Gastroesophageal sphincter (tissue), 4 donors: Measurements from ENCODE around the gene PREX1. TPM values are rescaled to one million over a fixed set of nuclear protein-coding genes. Genes with fewer than 3 reads are reported as not detected.

Experiments used
- ATAC-seq: fragments of 150-250 bp; one replicate; pipeline ENCODE4 v1.9.1; 2016; ENCODE audit warnings: mild to moderate bottlenecking, moderate library complexity
- H3K27ac ChIP-seq, 4 donors: fragments of 200-600 bp; sonication (generic) in 3 of 4; 1 replicate in 3 of 4; 2 replicates in 1 of 4; pipeline ENCODE4 v1.5.1; 2016 to 2019
- H3K27me3 ChIP-seq: fragments of 200-600 bp; sonication (generic); one replicate; pipeline ENCODE4 v1.5.1; 2019
- H3K36me3 ChIP-seq, 2 donors: fragments of 200-600 bp; sonication (generic); one replicate each; pipeline ENCODE4 v1.5.1; 2019; ENCODE audit warnings: control low read depth in 1 of 2
- H3K4me1 ChIP-seq, 3 donors: fragments of 200-600 bp; sonication (generic); 1 replicate in 2 of 3; 2 replicates in 1 of 3; pipeline ENCODE4 v1.5.1; 2016 to 2019; ENCODE audit warnings: control low read depth in 2 of 3
- H3K4me3 ChIP-seq, 2 donors: fragments of 200-600 bp; sonication (generic); one replicate each; pipeline ENCODE4 v1.5.1; 2019; ENCODE audit warnings: mild to moderate bottlenecking in 1 of 2, moderate library complexity in 1 of 2
- H3K9me3 ChIP-seq, 3 donors: fragments of 200-600 bp; sonication (generic); one replicate each; pipeline ENCODE4 v1.5.1; 2017 to 2019; ENCODE audit warnings: control low read depth in 2 of 3
- CTCF ChIP-seq, 4 experiments: fragments of 200-600 bp in 2 of 4; fragments of 450-650 bp in 2 of 4; sonication (generic) in 1 of 4; IDR thresholded peaks; one replicate each; pipeline ENCODE4 v1.5.1; 2017 to 2019; ENCODE audit warnings: antibody characterized with exemption in 4 of 4, mild to moderate bottlenecking in 2 of 4, moderate library complexity in 2 of 4
- EP300 ChIP-seq: sonication (generic); formaldehyde crosslinking; IDR thresholded peaks from one replicate; pipeline ENCODE4 v1.6.1; 2017; ENCODE audit warnings: antibody characterized with exemption, mild to moderate bottlenecking
- POLR2A ChIP-seq, 2 donors: fragments of 450-650 bp; IDR thresholded peaks; one replicate each; pipeline ENCODE4 v1.6.1; 2017; ENCODE audit warnings: antibody characterized with exemption in 2 of 2, mild to moderate bottlenecking in 2 of 2, moderate library complexity in 1 of 2
- POLR2AphosphoS5 ChIP-seq: sonication (generic); formaldehyde crosslinking; IDR thresholded peaks from one replicate; pipeline ENCODE4 v1.6.1; 2017; ENCODE audit warnings: antibody characterized with exemption
- WGBS, 2 donors: methylation state at CpG; one replicate each; pipeline ENCODE4 v1.1.5; 2018; ENCODE audit warnings: low coverage in 1 of 2; 5-methylcytosine and 5-hydroxymethylcytosine counted together
- total RNA-seq, 4 donors: library from RNA; depleted of rRNA; stranded (reverse); fragments of >200 nt; gene quantifications; one replicate each; pipeline ENCODE4 v1.1.0, GENCODE V29; 2016

Gene PREX1
- total RNA-seq, 4 donors from 2014 or later: 16.3 to 35.7 (median 20.0) TPM

DNA sequence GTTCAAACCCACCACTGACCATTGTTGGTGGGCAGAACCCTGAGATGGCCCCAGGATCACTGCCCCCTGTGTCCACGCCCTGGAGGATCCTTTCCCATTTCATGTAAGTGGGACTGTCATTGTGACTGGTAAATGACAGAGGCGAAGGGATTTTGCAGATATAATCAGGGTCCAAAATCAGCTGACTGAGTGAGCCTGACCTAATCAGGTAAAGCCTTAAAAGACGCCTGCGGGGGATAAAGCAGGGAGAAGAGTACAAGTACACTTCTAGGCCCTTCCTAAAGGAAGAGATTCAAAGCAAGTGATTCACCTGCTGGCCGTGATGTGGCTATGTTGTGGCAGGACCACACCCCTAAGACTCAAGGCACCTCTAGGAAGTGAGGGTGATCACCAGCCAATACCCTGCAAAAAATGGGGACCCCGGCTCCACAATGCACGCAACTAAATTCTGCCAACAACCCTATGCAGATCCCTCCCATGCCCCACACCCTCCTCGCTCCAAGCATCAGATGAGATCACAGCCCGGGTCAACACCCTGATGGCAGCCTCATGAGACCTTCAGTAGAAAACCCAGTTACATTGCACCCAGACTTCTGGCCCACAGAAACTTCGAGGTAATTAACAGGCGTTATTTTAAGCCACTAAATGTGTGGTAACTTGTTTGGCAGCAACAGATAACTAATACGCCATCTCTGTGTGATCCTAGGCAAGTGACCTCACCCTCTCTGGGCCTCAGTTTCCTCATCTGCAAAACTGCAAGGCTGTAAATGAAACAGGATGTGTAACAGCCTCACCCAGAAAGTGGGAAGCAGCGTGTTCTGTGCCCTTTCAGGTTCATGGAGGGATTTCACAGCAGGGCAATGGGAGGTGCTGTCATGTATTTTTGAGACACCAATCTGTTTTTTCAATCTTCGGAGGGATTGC, 11.3 kb downstream of the PREX1 start:
- H3K27me3 ChIP-seq: peaks cover 11% of the 10 kb centered on the region
- H3K9me3 ChIP-seq: no peaks in the 10 kb centered on the region
- TF ChIP-seq POLR2A (IDR thresholded peaks at IDR 0.05) (no peak), EP300 (no peak), POLR2AphosphoS5 (no peak), CTCF (IDR thresholded peaks at IDR 0.05) (no peak)
- no peak for ATAC-seq
- no peak overlapping the region for H3K4me3 ChIP-seq
- H3K27ac ChIP-seq: no peak overlapping the region
- no peaks in the 10 kb centered on the region for H3K36me3 ChIP-seq
- H3K4me1 ChIP-seq: peaks cover 0 to 30% (median 0%) of the 10 kb centered on the region in 3 donors
- 84 to 98% methylated on average over 5 to 9 of the region's 14 CpGs for WGBS, 2 donors

- no peak for ATAC-seq
- 80 to 90% methylated on average over 1 to 2 of the region's 12 CpGs for WGBS, 2 donors
- peaks cover 0 to 21% (median 0%) of the 10 kb centered on the region in 3 donors for H3K4me1 ChIP-seq
- no peak overlapping the region for H3K4me3 ChIP-seq
- peaks cover 5% of the 10 kb centered on the region for H3K27me3 ChIP-seq
- TF ChIP-seq POLR2A (IDR thresholded peaks at IDR 0.05) (no peak), CTCF (IDR thresholded peaks at IDR 0.05) (no peak), POLR2AphosphoS5 (no peak), EP300 (no peak)
- no peaks in the 10 kb centered on the region for H3K36me3 ChIP-seq
- no peak overlapping the region for H3K27ac ChIP-seq
- no peaks in the 10 kb centered on the region for H3K9me3 ChIP-seq
Measured at GRCh38 chr20:48815537-48815936, 12.3 kb downstream of the PREX1 start.

DNA sequence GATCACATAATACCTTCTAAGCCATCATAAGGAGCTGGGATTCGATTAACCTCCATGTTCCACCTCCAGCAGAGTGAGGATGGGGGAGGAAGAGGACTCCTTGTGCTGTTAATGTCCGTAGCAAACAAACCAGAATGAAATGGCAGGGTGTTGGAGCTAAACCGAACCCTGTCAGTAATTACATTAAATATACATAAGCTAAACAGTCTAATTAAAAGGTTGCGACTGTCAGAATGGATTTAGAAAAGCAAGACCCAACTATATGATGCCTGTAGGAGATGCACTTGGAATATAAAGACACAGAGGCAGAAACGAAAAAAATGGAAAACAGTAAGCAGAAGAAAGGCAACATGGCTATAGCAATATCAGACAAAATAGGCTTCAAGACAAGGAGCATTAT, 13.2 kb downstream of the PREX1 start:
- Histone ChIP-seq H3K36me3 (no peaks in the 10 kb centered on the region), H3K27me3 (peaks cover 2% of the 10 kb centered on the region), H3K9me3 (no peaks in the 10 kb centered on the region), H3K4me3 (no peak overlapping the region), H3K4me1 (peaks cover 0 to 14% (median 0%) of the 10 kb centered on the region in 3 donors), H3K27ac (no peak overlapping the region)
- no peak for TF ChIP-seq POLR2A (IDR thresholded peaks at IDR 0.05)
- no peak for TF ChIP-seq POLR2AphosphoS5
- no peak for TF ChIP-seq CTCF (IDR thresholded peaks at IDR 0.05)
- no peak for TF ChIP-seq EP300
- no peak for ATAC-seq
- WGBS, 2 donors: 93 to 94% methylated on average over 4 to 5 of the region's 5 CpGs

- no peak for ATAC-seq
- no peak overlapping the region for H3K27ac ChIP-seq
- 41 to 100% methylated on average over 2 to 5 of the region's 5 CpGs for WGBS, 2 donors
- H3K4me1 ChIP-seq: peaks cover 0 to 14% (median 0%) of the 10 kb centered on the region in 3 donors
- no peak for TF ChIP-seq EP300
- no peak for TF ChIP-seq CTCF (IDR thresholded peaks at IDR 0.05)
- TF ChIP-seq POLR2AphosphoS5: no peak
- no peak for TF ChIP-seq POLR2A (IDR thresholded peaks at IDR 0.05)
- H3K36me3 ChIP-seq: no peaks in the 10 kb centered on the region
- no peak overlapping the region for H3K4me3 ChIP-seq
- no peaks in the 10 kb centered on the region for H3K9me3 ChIP-seq
- H3K27me3 ChIP-seq: no peaks in the 10 kb centered on the region
Measured at GRCh38 chr20:48813930-48814546, 13.8 kb downstream of the PREX1 start.

DNA sequence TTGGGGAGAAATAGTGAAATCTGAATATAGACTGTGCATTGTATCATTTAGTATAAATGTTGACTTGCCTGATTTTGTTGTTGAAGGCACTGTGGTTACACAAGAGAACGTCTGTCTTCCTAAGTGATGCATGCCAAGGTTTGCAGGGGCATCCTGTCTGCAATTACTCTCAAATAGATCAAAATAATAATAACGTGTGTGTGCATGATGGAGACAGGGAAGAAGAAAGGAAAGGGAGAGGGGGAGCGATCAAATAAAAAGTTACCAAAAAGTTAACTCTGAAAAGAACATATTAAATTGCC, 14.4 kb downstream of the PREX1 start:
- Histone ChIP-seq H3K27ac (no peak overlapping the region), H3K9me3 (no peaks in the 10 kb centered on the region), H3K4me3 (no peak overlapping the region), H3K36me3 (no peaks in the 10 kb centered on the region), H3K4me1 (peaks cover 0 to 14% (median 0%) of the 10 kb centered on the region in 3 donors), H3K27me3 (no peaks in the 10 kb centered on the region)
- TF ChIP-seq CTCF (IDR thresholded peaks at IDR 0.05) (no peak), POLR2AphosphoS5 (no peak), POLR2A (IDR thresholded peaks at IDR 0.05) (no peak), EP300 (no peak)
- 36 to 40% methylated on average over 3 of the region's 3 CpGs for WGBS, 2 donors
- no peak for ATAC-seq
